ENCODE measurements around the gene TBCD. TPM values are rescaled to one million over a fixed set of nuclear protein-coding genes. Genes with fewer than 3 reads are reported as not detected.

TBCD gene
- total RNA-seq, 1 experiment from 2014 or later, result 29.6 TPM

GRCh38 chr17:82861393-82861775, 109.5 kb downstream of the TBCD start:
- Histone ChIP-seq H4K20me1 (ENCODE audit: low read length) (no peaks in the 10 kb centered on the region), H3K27me3 (ENCODE audit: low read length) (no peaks in the 10 kb centered on the region), H3K9me3 (ENCODE audit: low read length) (no peaks in the 10 kb centered on the region), H3K9ac (ENCODE audit: low read length) (no peak overlapping the region), H3K36me3 (ENCODE audit: low read depth, low read length) (no peaks in the 10 kb centered on the region), H3F3A (ENCODE audit: low read length, unreplicated experiment) (no peaks in the 10 kb centered on the region), H2AFZ (ENCODE audit: low read length) (no peak overlapping the region), H3K4me3 (ENCODE audit: low read length) (no peak overlapping the region), H3K4me2 (ENCODE audit: low read length) (no peak overlapping the region), H3K79me2 (ENCODE audit: low read length) (peaks cover 12% of the 10 kb centered on the region; the same call in 1 of the 2 replicates), H3K27ac (ENCODE audit: low read length) (no peak overlapping the region), H3K4me1 (ENCODE audit: insufficient read depth, low read length) (peaks cover 31% of the 10 kb centered on the region), H3K9me2 (replicated peaks; ENCODE audit: low read length) (no peaks in the 10 kb centered on the region)
- POLR2A ChIA-PET (ENCODE audit: unreplicated experiment), result no interaction called here
- no TSS peak for BruUV-seq (replicated peaks)
- ATAC-seq (no peak), DNase-seq (no peak)
- intact Hi-C loops (cut with micrococcal nuclease), result no loop called here
- CTCF ChIA-PET, result no interaction called here
- TF ChIP-seq EZH2phosphoT487 (IDR thresholded peaks at IDR 0.05; ENCODE audit: borderline replicate concordance, low read length) (no peak), CTCF (conservative IDR thresholded peaks at IDR 0.05; ENCODE audit: low read depth, low read length) (no peak), EZH2 (IDR thresholded peaks at IDR 0.05; ENCODE audit: low read length, unreplicated experiment) (no peak)

GRCh38 chr17:82862191-82862590, 110.3 kb downstream of the TBCD start:
- Histone ChIP-seq H3K27me3 (ENCODE audit: low read length) (no peaks in the 10 kb centered on the region), H3K4me3 (ENCODE audit: low read length) (no peak overlapping the region), H3K9ac (ENCODE audit: low read length) (no peak overlapping the region), H3K4me2 (ENCODE audit: low read length) (no peak overlapping the region), H3F3A (ENCODE audit: low read length, unreplicated experiment) (no peaks in the 10 kb centered on the region), H3K4me1 (ENCODE audit: insufficient read depth, low read length) (peaks cover 31% of the 10 kb centered on the region), H3K36me3 (ENCODE audit: low read depth, low read length) (no peaks in the 10 kb centered on the region), H2AFZ (ENCODE audit: low read length) (no peak overlapping the region), H3K9me3 (ENCODE audit: low read length) (no peaks in the 10 kb centered on the region), H3K9me2 (replicated peaks; ENCODE audit: low read length) (no peaks in the 10 kb centered on the region), H3K79me2 (ENCODE audit: low read length) (peaks cover 12% of the 10 kb centered on the region; the same call in 1 of the 2 replicates), H4K20me1 (ENCODE audit: low read length) (no peaks in the 10 kb centered on the region), H3K27ac (ENCODE audit: low read length) (no peak overlapping the region)
- ATAC-seq, result no peak
- TF ChIP-seq CTCF (conservative IDR thresholded peaks at IDR 0.05; ENCODE audit: low read depth, low read length) (no peak), EZH2 (IDR thresholded peaks at IDR 0.05; ENCODE audit: low read length, unreplicated experiment) (no peak), EZH2phosphoT487 (IDR thresholded peaks at IDR 0.05; ENCODE audit: borderline replicate concordance, low read length) (no peak)
- ChIA-PET CTCF (no interaction called here), POLR2A (ENCODE audit: unreplicated experiment) (no interaction called here)
- no TSS peak for BruUV-seq (replicated peaks)
- intact Hi-C loops (cut with micrococcal nuclease), result no loop called here
- no peak for DNase-seq

GRCh38 chr17:82862737-82863382, 111.0 kb downstream of the TBCD start:
- Histone ChIP-seq H3K4me1 (ENCODE audit: insufficient read depth, low read length) (peaks cover 29% of the 10 kb centered on the region), H2AFZ (ENCODE audit: low read length) (no peak overlapping the region), H3K9me3 (ENCODE audit: low read length) (no peaks in the 10 kb centered on the region), H3K4me2 (ENCODE audit: low read length) (no peak overlapping the region), H3K27me3 (ENCODE audit: low read length) (no peaks in the 10 kb centered on the region), H3K36me3 (ENCODE audit: low read depth, low read length) (no peaks in the 10 kb centered on the region), H4K20me1 (ENCODE audit: low read length) (no peaks in the 10 kb centered on the region), H3K9me2 (replicated peaks; ENCODE audit: low read length) (no peaks in the 10 kb centered on the region), H3K27ac (ENCODE audit: low read length) (no peak overlapping the region), H3K4me3 (ENCODE audit: low read length) (no peak overlapping the region), H3K79me2 (ENCODE audit: low read length) (peaks cover 12% of the 10 kb centered on the region; the same call in 1 of the 2 replicates), H3F3A (ENCODE audit: low read length, unreplicated experiment) (no peaks in the 10 kb centered on the region), H3K9ac (ENCODE audit: low read length) (no peak overlapping the region)
- intact Hi-C loops (cut with micrococcal nuclease), result no loop called here
- ChIA-PET CTCF (no interaction called here), POLR2A (ENCODE audit: unreplicated experiment) (no interaction called here)
- TF ChIP-seq CTCF (conservative IDR thresholded peaks at IDR 0.05; ENCODE audit: low read depth, low read length), result no peak
- TF ChIP-seq EZH2phosphoT487 (IDR thresholded peaks at IDR 0.05; ENCODE audit: borderline replicate concordance, low read length), result no peak
- no peak for TF ChIP-seq EZH2 (IDR thresholded peaks at IDR 0.05; ENCODE audit: low read length, unreplicated experiment)
- no TSS peak for BruUV-seq (replicated peaks)
- DNase-seq, result no peak
- no peak for ATAC-seq
